Fibroblast of skin of left biceps (primary cell): ENCODE measurements around the gene SERPINB2.
"Not testable (repeated sequence)": the region's sequence is repeated elsewhere in the genome, so short reads cannot be mapped to it uniquely, and the experiment has no call there.

ENCODE experiments used
- DNase-seq, 2 experiments: peaks; one replicate each; pipeline ENCODE4 v3.0.0-alpha.2; 2013; ENCODE audit warnings: low read depth in 2 of 2

The SERPINB2 gene

GRCh38 chr18:63936932-63937393, 49.5 kb downstream of the SERPINB2 start:
- DNase-seq = no peak

GRCh38 chr18:63940008-63940407, 52.5 kb downstream of the SERPINB2 start:
- no peak for DNase-seq

- not testable (repeated sequence) for DNase-seq
Measured at GRCh38 chr18:63940543-63941050, 53.1 kb downstream of the SERPINB2 start.

DNA sequence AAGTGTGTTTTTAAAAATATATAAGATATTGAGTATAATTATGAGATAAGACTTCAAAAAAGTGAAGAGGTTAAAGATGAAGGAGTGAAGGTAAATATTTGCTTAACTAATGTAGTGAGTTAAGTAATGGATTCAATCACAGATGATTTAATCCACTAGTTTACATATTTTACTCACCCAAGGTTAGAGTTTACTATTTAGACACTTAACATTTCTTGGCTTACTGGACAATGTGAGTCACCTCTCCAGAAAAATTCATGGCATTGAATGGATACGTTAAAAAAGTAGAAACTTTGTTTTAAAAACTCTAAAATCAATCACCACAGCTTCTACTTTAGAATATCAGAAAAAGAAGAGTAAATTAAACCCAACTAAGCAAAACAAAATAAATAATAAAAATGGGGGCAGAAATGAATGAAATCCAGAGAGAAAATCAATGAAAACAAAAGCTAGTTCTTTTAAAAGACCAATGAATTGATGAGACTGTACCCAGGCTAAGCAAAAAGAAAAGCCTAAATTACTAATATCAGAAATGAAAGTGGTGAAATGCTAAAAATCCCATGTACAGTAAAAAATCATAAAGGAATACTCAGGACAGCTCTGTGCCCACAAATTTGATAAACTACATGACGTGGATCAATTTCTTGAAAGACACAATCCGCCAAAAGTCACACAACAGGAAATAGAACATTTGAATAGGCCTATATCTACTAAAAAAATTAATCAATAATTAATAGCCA, 59.7 kb downstream of the SERPINB2 start:
- DNase-seq = no peak

DNA sequence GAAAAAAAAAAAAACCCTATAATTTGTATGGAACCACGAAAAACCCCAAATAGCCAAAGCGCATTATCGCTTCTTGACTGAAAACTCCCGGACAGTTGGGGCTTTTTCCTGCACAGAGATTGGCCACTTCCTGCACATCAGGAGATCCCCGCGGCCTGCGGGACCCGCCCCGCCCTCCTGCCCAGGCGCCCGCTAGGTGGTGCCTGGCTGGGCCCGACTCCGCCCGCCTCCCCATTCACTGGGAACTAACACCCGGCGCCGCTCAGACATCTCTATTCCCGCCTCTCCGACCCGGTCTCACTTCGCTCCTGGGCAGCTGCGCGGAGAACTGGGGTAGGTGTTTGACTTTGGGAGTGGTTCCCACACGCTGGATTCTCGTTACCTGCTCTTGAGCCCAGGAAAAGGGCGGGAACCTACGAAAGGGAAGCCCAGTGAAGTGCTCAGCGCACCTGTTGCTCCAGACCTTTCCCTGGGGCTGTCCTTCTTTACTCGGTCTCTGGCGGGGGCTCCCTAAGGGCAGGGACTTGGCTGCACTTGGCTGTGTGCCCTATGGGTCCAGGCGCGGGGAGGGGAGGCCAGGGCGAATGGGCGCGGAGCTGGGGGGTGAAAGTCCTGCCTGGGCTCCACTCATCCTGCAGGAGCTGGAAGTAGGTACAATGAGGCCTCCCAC, 61.7 kb downstream of the SERPINB2 start, which contains the start of gene HMSD:
TSS of gene HMSD (plus strand) at position 234 of the 670 bp plus-strand sequence. CDS start 4,155 bp downstream, outside the sequence.
- no peak for DNase-seq

DNA sequence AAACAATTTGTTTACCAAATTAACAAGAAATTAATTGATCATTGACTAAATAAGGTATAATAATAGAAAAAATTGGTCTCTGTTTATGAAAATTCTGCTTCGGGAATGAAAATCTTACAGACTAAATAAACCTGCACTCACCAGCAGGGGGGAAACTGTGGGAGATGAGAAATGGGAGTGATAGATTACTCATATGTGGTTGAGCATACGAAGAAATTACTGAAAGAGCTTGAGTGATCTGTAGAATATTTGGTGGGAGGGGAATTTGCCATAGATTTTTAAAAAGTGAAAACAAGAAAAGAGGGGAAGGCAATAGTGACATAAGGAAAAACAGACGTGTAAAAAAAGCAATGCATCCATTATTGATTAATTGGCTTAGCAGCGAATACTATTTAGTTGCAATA, 63.8 kb downstream of the SERPINB2 start:
- DNase-seq = no peak
